Liver (tissue), 9 donors: ENCODE data around the gene CUX1. TPM values are rescaled to one million over a fixed set of nuclear protein-coding genes. Genes with fewer than 3 reads are reported as not detected.

Experiments used
- DNase-seq: peaks from one replicate; pipeline ENCODE4 v3.0.0-alpha.2; 2017; ENCODE audit warnings: low spot score
- H3K27ac ChIP-seq, 2 donors: one replicate each; pipeline ENCODE4 v1.7.0; 2013; ENCODE audit warnings: inconsistent platforms in 2 of 2, low read length in 2 of 2, control low read depth in 1 of 2, low read depth in 1 of 2, mild to moderate bottlenecking in 1 of 2
- H3K27me3 ChIP-seq, 4 donors: one replicate each; pipeline versions ENCODE4 v1.6.1 to v1.7.0; 2013; ENCODE audit warnings: low read length in 3 of 4, inconsistent platforms in 1 of 4, mild to moderate bottlenecking in 1 of 4, moderate library complexity in 1 of 4; ENCODE audit not compliant: control insufficient read depth in 4 of 4, insufficient read depth in 4 of 4
- H3K36me3 ChIP-seq, 4 donors: one replicate each; pipeline versions ENCODE4 v1.6.1 to v1.7.0; 2013; ENCODE audit warnings: low read length in 3 of 4, mild to moderate bottlenecking in 3 of 4, low read depth in 1 of 4, moderate library complexity in 1 of 4; ENCODE audit not compliant: control insufficient read depth in 4 of 4, insufficient read depth in 3 of 4
- H3K4me1 ChIP-seq, 4 donors: one replicate each; pipeline versions ENCODE4 v1.6.1 to v1.7.0; 2013; ENCODE audit warnings: low read length in 3 of 4, mild to moderate bottlenecking in 3 of 4, moderate library complexity in 1 of 4; ENCODE audit not compliant: control insufficient read depth in 4 of 4, insufficient read depth in 4 of 4
- H3K4me3 ChIP-seq, 3 donors: one replicate each; pipeline versions ENCODE4 v1.6.1 to v1.7.0; 2013; ENCODE audit warnings: low read length in 3 of 3, control low read depth in 1 of 3, low read depth in 1 of 3, mild to moderate bottlenecking in 1 of 3
- H3K9ac ChIP-seq, 2 donors: one replicate each; pipeline ENCODE4 v1.7.0; 2013; ENCODE audit warnings: low read length in 2 of 2, mild to moderate bottlenecking in 2 of 2, moderate library complexity in 2 of 2, control low read depth in 1 of 2, low read depth in 1 of 2
- H3K9me3 ChIP-seq, 4 donors: one replicate each; pipeline versions ENCODE4 v1.6.1 to v1.7.0; 2013; ENCODE audit warnings: low read length in 3 of 4; ENCODE audit not compliant: control insufficient read depth in 4 of 4
- EGR1 ChIP-seq, 2 donors: IDR thresholded peaks; 2 replicates each; pipeline ENCODE4 v1.6.1; 2016 to 2018; ENCODE audit warnings: antibody characterized with exemption in 2 of 2, low read depth in 2 of 2
- FOXA1 ChIP-seq: IDR thresholded peaks from 2 replicates; pipeline ENCODE4 v1.6.1; 2016; ENCODE audit warnings: antibody characterized with exemption
- GABPA ChIP-seq, 2 donors: IDR thresholded peaks in 1 of 2; conservative IDR thresholded peaks in 1 of 2; 2 replicates each; pipeline ENCODE4 v1.6.1; 2016; ENCODE audit warnings: antibody characterized with exemption in 2 of 2, mild to moderate bottlenecking in 1 of 2, moderate library complexity in 1 of 2
- HNF4A ChIP-seq, 2 donors: conservative IDR thresholded peaks; 2 replicates each; pipeline ENCODE4 v1.6.1; 2016; ENCODE audit warnings: antibody characterized with exemption in 2 of 2, mild to moderate bottlenecking in 2 of 2
- HNF4G ChIP-seq: IDR thresholded peaks from 2 replicates; pipeline ENCODE4 v1.6.1; 2016; ENCODE audit warnings: antibody characterized with exemption
- JUND ChIP-seq, 2 donors: IDR thresholded peaks; 2 replicates each; pipeline ENCODE4 v1.6.1; 2016; ENCODE audit warnings: antibody characterized with exemption in 2 of 2
- MAX ChIP-seq: IDR thresholded peaks from 2 replicates; pipeline ENCODE4 v1.6.1; 2016; ENCODE audit warnings: antibody characterized with exemption
- RAD21 ChIP-seq, 2 donors: IDR thresholded peaks; 2 replicates each; pipeline ENCODE4 v1.6.1; 2016; ENCODE audit warnings: antibody characterized with exemption in 2 of 2, mild to moderate bottlenecking in 2 of 2
- REST ChIP-seq: IDR thresholded peaks from 2 replicates; pipeline ENCODE4 v1.6.1; 2016; ENCODE audit warnings: antibody characterized with exemption, mild to moderate bottlenecking
- RXRA ChIP-seq, 2 donors: IDR thresholded peaks; 2 replicates each; pipeline ENCODE4 v1.6.1; 2017 to 2018; ENCODE audit warnings: antibody characterized with exemption in 2 of 2, mild to moderate bottlenecking in 1 of 2
- SP1 ChIP-seq: IDR thresholded peaks from 2 replicates; pipeline ENCODE4 v1.6.1; 2018; ENCODE audit warnings: antibody characterized with exemption, mild to moderate bottlenecking
- TAF1 ChIP-seq: conservative IDR thresholded peaks from 2 replicates; pipeline ENCODE4 v1.6.1; 2016; ENCODE audit warnings: antibody characterized with exemption, mild to moderate bottlenecking
- YY1 ChIP-seq: IDR thresholded peaks from 2 replicates; pipeline ENCODE4 v1.6.1; 2016; ENCODE audit warnings: antibody characterized with exemption, mild to moderate bottlenecking
- ZBTB33 ChIP-seq: IDR thresholded peaks from 2 replicates; pipeline ENCODE4 v1.6.1; 2016; ENCODE audit warnings: antibody characterized with exemption
- WGBS: extraction: QIAGEN DNeasy Blood & Tissue Kit; methylation state at CpG from one replicate; pipeline ENCODE4 v1.1.7; 2013; 5-methylcytosine and 5-hydroxymethylcytosine counted together
- polyA plus RNA-seq, 2 donors: library from polyadenylated mRNA; stranded (reverse) in 1 of 2; unstranded in 1 of 2; fragments of 200-250 nt in 1 of 2; fragments of >200 nt in 1 of 2; fragmentation: Nextera tagmentation in 1 of 2; extraction: Ambion mirVana in 1 of 2; gene quantifications; one replicate each; pipeline versions ENCODE4 v1.2.1 to v1.2.3, GENCODE V29; 2013 to 2015
- total RNA-seq, 2 donors: library from RNA; depleted of rRNA; stranded (reverse); fragments of >200 nt; gene quantifications; one replicate each; pipeline ENCODE4 v1.2.3, GENCODE V29; 2014
- donor health status: healthy.
- donor health status: healthy.
- donor health status: healthy.
- donor health status: healthy.
- donor health status: healthy.

Gene CUX1
- total and polyA plus RNA-seq, 4 donors: 18.6 to 40.6 (median 21.4) TPM

- H3K9me3 ChIP-seq: no peaks in the 10 kb centered on the region
- TF ChIP-seq JUND (IDR thresholded peaks at IDR 0.05): no peak
- no peak for TF ChIP-seq FOXA1
- no peak for TF ChIP-seq HNF4G
- no peak for TF ChIP-seq MAX
- TF ChIP-seq SP1: no peak
- no peak for TF ChIP-seq YY1
- TF ChIP-seq HNF4A (conservative IDR thresholded peaks at IDR 0.05): no peak
- no peak for TF ChIP-seq RAD21 (IDR thresholded peaks at IDR 0.05)
- no peak for TF ChIP-seq REST
- no peak for TF ChIP-seq RXRA (IDR thresholded peaks at IDR 0.05)
- no peak for TF ChIP-seq TAF1
- H3K4me1 ChIP-seq: peaks cover 0 to 3% (median 0%) of the 10 kb centered on the region in 4 donors
- DNase-seq: no peak
- no peak overlapping the region for H3K27ac ChIP-seq
- H3K9ac ChIP-seq: no peak overlapping the region
- H3K36me3 ChIP-seq: peaks cover 0 to 8% (median 3%) of the 10 kb centered on the region in 4 donors
- 57% methylated on average over 13 of the region's 13 CpGs for WGBS
- H3K27me3 ChIP-seq: no peaks in the 10 kb centered on the region
- H3K4me3 ChIP-seq: no peak overlapping the region
Observed at GRCh38 chr7:102097601-102098161, 280.3 kb downstream of the CUX1 start.

- H3K27me3 ChIP-seq: no peaks in the 10 kb centered on the region
- WGBS: 97% methylated on average over 6 of the region's 6 CpGs
- no peaks in the 10 kb centered on the region for H3K9me3 ChIP-seq
- H3K4me3 ChIP-seq: no peak overlapping the region
- H3K9ac ChIP-seq: no peak overlapping the region
- no peak for TF ChIP-seq EGR1 (IDR thresholded peaks at IDR 0.05; ENCODE audit: low read depth in 2 of 2)
- no peak for TF ChIP-seq RXRA (IDR thresholded peaks at IDR 0.05)
- no peak for TF ChIP-seq GABPA (IDR thresholded peaks at IDR 0.05 in 1 of 2, conservative IDR thresholded peaks at IDR 0.05 in 1 of 2)
- no peak for TF ChIP-seq HNF4A (conservative IDR thresholded peaks at IDR 0.05)
- DNase-seq: no peak
- no peak overlapping the region for H3K27ac ChIP-seq
- H3K36me3 ChIP-seq: peaks cover 0 to 9% (median 4%) of the 10 kb centered on the region in 4 donors
- H3K4me1 ChIP-seq: peaks cover 0 to 3% (median 0%) of the 10 kb centered on the region in 4 donors
Observed at GRCh38 chr7:102098986-102099385, 281.6 kb downstream of the CUX1 start.

- Histone ChIP-seq H3K27ac (no peak overlapping the region), H3K36me3 (peaks cover 0 to 12% (median 4%) of the 10 kb centered on the region in 4 donors), H3K4me1 (peaks cover 0 to 3% (median 0%) of the 10 kb centered on the region in 4 donors), H3K9ac (no peak overlapping the region), H3K27me3 (no peaks in the 10 kb centered on the region), H3K4me3 (no peak overlapping the region), H3K9me3 (no peaks in the 10 kb centered on the region)
- DNase-seq: no peak
- 94% methylated on average over 3 of the region's 3 CpGs for WGBS
- no peak for TF ChIP-seq FOXA1
- no peak for TF ChIP-seq RXRA (IDR thresholded peaks at IDR 0.05)
- TF ChIP-seq MAX: no peak
- no peak for TF ChIP-seq ZBTB33
Observed at GRCh38 chr7:102099474-102099873, 282.0 kb downstream of the CUX1 start.
